Measurements from ENCODE around the gene UBL4A.

UBL4A gene

DNA sequence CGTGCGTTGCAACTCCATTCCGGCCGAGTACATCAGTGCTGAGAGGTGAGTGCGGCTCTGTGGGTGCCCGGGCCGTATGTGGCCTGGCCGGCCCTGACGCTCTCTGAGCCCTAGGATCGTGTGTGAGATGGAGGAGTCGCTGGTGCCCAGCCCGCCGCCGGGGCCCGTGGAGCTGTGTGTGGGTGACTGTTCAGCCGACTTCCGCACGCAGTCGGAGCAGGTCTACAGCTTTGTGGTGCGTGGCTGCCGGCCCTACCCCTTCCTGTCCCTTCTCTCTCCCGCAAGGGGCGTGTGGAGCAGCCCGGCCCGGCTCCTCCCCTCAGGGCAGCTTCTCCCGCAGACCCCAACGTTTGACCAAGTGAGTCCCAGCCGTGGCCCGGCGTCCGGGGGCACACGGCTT lies 20.4 kb downstream of the UBL4A start:
- in situ Hi-C loops (cut with HindIII; ENCODE audit: low sequenced_read_pairs): no loop called here

DNA sequence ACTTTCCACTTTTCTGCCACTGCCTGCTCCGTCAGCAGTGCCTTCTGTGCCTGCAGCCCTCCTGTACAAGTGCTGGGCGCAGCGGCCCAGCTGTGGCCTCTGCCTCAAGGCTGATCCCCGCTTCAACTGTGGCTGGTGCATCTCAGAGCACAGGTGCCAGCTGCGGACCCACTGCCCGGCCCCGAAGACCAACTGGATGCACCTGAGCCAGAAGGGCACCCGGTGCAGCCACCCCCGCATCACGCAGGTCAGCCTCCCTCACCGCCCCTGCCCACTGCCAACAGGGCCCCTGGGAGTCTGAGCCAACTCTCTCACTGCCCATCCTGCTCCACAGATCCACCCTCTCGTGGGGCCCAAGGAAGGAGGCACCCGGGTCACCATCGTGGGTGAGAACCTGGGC lies 20.8 kb downstream of the UBL4A start:
- in situ Hi-C loops (cut with HindIII; ENCODE audit: low sequenced_read_pairs): no loop called here

- in situ Hi-C loops (cut with HindIII; ENCODE audit: low sequenced_read_pairs): no loop called here
Measured at GRCh38 chrX:154464806-154465365, 21.5 kb downstream of the UBL4A start.

GRCh38 chrX:154463611-154464220 lies 22.7 kb downstream of the UBL4A start:
- in situ Hi-C loops (cut with HindIII; ENCODE audit: low sequenced_read_pairs): no loop called here

GRCh38 chrX:154462396-154462795 lies 24.0 kb downstream of the UBL4A start:
- in situ Hi-C loops (cut with HindIII; ENCODE audit: low sequenced_read_pairs): no loop called here

DNA sequence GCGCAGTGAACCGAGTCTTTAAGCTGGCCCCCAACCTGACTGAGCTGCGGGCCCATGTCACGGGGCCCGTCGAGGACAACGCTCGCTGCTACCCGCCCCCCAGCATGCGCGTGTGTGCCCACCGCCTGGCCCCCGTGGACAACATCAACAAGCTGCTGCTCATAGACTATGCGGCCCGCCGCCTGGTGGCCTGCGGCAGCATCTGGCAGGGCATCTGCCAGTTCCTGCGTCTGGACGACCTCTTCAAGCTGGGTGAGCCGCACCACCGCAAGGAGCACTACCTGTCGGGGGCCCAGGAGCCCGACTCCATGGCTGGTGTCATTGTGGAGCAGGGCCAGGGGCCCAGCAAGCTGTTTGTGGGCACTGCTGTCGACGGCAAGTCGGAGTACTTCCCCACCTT lies 26.1 kb downstream of the UBL4A start:
- in situ Hi-C loops (cut with HindIII; ENCODE audit: low sequenced_read_pairs): no loop called here

- in situ Hi-C loops (cut with HindIII; ENCODE audit: low sequenced_read_pairs): no loop called here
Measured at GRCh38 chrX:154459832-154460231, 26.6 kb downstream of the UBL4A start.

DNA sequence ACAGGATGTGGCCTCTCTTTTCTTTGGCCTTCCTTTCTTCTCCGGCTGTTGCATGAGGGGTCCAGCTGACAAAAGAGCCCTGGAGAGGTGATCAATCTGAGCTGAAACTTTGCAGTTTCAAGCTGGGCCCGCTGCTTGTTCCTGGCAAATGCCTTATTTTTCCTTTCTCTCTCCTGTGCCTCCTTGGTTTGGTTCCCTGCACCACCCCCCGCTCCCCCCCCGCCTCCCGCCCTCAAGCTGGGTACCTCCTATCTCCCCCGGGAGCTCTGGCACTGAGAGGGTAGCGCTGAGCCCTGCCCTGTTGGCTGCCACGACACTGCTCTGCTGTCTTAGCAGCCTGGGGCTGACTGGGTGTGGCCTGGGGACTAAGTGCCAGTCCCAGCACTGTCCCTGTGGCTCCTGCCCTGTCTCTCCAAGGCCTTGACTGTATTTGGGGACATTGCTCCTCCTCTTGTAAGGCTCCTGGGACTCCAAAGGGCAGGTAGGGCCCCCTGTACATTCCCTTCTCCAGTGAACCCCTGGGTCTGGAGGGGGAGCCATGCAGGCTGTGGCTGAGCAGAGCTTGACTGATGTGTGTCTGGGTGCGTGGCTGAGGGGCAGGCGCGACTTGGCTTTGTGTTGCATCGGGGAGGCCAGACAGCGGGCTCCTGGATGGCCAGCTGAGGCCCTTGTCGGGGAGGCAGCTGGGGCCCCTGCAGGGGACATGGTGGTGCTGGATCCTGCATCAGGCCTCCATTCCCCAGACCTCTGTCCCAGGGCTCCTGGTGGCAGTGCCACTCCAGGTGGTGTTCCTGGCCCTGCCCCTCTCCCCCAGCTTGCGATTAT lies 27.2 kb downstream of the UBL4A start:
- in situ Hi-C loops (cut with HindIII; ENCODE audit: low sequenced_read_pairs): no loop called here

GRCh38 chrX:154458116-154458953 lies 28.1 kb downstream of the UBL4A start, which contains the start of gene PLXNA3:
Gene PLXNA3 (plus strand): TSS chrX:154458281. CDS start chrX:154460184, 1,903 bp downstream.
- in situ Hi-C loops (cut with HindIII; ENCODE audit: low sequenced_read_pairs): no loop called here

DNA sequence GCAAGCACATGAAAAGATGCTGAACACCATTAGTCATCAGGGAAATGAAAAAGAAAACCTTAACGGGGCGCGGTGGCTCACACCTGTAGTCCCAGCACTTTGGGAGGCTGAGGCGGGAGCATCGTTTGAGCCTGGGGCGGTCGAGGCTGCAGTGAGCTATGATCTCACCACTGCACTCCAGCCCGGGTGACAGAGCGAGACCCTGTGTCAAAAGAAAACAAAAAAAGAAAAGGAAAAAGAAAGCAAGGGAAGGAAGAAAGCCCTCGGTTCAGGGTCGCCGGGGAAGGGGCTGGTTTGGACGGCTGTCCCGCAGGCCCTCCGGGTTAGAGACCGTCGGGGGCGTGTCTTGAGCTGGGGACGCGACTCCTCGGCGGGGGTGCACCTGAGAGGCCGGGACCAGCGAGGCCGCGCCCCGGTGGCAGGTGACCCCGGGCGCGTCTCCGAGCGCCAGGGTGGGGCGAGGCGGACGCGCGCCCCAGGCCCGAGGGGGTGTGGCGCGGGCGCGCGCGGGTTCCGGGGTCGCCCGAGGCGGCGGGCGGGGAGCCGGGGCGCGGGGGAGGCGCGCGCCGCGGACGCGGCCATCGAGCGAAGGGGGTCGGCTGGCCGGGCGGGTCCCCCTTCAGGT lies 28.8 kb downstream of the UBL4A start:
- in situ Hi-C loops (cut with HindIII; ENCODE audit: low sequenced_read_pairs): no loop called here

- in situ Hi-C loops (cut with HindIII; ENCODE audit: low sequenced_read_pairs): no loop called here
Measured at GRCh38 chrX:154452823-154453222, 33.6 kb downstream of the UBL4A start.

DNA sequence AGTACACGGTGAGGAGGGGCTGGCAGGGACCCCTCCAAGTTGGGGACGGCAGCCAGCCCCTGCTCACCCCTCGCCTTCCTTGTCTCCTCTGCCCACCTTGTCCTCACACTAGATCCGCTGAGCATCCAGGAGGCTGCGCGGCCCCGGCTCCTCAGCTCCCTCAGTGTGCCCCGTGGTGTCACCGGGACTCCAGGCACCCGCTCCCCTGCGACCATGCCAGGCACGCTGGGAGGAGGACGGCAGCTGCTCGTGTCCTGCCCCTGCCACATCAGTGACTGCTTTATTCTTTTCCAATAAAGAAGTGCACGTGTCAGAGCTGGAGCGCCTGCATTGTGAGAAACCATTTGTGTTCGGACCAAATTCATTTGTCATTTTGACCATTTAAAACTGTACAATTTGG lies 36.1 kb downstream of the UBL4A start:
- in situ Hi-C loops (cut with HindIII; ENCODE audit: low sequenced_read_pairs): no loop called here

DNA sequence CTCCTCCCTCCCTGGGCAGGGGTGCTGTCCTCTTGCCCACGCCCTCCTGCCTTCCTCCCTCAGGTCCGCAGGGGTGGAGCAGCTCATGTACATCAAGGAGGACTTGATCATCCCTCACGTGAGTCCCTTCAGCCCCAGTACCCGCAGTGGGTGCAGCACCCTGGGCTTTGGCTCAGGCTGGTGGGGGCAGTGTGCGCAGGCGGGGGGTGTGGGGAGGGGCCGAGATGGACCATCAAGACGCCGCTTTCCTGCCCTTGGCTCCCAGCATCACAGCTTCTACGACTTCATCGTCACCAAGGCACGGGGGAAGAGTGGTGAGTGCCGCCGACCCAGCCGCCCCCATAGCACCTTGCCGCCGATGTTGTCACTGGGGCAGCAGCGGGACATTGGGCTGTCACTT lies 36.8 kb downstream of the UBL4A start:
- in situ Hi-C loops (cut with HindIII; ENCODE audit: low sequenced_read_pairs): loop anchor here (10.0 kb wide), 1 partner anchor 55 kb away; no protein-coding TSS in a partner anchor

DNA sequence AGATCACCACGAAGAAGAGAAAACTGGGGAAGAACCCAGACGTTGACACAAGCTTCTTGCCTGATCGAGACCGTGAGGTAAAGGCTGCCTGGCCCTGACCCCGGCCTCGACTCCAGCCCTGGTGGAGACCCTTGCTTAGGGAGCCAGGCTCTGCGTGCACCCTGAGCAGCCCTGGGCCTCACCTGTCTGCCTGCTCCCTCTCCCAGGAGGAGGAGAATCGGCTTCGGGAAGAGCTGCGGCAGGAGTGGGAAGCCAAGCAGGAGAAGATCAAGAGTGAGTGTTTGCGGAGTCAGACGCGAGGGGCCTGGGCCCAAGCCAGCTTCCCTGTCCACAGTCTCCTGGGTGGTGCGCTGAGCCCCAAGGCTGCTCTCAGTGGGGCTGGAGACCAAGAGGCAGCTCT lies 37.9 kb downstream of the UBL4A start:
- in situ Hi-C loops (cut with HindIII; ENCODE audit: low sequenced_read_pairs): loop anchor here (10.0 kb wide), 1 partner anchor 56 kb away; no protein-coding TSS in a partner anchor

GRCh38 chrX:154446430-154446829 lies 40.0 kb downstream of the UBL4A start:
- in situ Hi-C loops (cut with HindIII; ENCODE audit: low sequenced_read_pairs): loop anchor here (10.0 kb wide), 1 partner anchor 58 kb away; no protein-coding TSS in a partner anchor

DNA sequence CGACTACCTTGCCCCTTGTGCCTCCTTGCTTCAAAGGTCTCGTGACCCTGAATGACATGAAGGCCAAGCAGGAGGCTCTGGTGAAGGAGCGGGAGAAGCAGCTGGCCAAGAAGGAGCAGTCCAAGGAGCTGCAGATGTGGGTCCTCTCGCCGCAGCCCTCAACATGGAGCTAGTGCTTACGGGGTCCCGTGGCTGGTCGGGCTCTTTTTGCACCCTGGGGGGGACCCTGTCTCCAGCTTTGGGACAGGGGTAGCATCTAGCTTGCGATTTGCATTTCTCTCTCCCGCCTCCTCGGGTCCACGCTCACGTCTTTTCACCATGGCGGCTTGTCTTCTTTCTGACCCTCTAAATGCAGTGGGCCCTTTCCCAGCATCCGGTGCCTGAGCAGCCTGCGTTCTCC lies 40.6 kb downstream of the UBL4A start:
- in situ Hi-C loops (cut with HindIII; ENCODE audit: low sequenced_read_pairs): loop anchor here (10.0 kb wide), 1 partner anchor 59 kb away; no protein-coding TSS in a partner anchor

DNA sequence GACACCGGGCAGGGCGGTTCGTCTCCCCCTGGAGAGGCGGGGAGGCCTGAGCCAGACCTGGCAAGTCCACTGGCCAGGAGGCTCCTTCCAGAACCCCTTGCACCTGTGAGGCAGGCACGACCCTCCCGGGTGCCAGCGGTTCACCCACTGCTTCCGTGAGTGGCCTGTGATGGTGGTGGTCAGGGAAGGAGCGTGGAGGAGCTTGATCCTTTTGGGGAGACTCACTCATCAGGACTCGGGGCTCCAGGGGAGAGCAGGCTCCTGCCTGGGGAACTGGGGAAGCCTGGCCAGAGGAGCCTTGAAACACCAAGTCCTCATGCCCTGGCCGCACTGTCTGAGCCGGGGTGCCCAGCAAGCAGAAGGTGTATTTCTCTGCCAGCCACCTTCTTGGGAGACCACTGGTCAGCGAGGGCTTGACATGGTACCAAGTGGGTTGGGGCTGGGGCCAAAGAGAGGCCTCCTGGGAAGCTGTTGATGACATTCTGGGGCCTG lies 41.6 kb downstream of the UBL4A start:
- in situ Hi-C loops (cut with HindIII; ENCODE audit: low sequenced_read_pairs): loop anchor here (10.0 kb wide), 1 partner anchor 60 kb away; no protein-coding TSS in a partner anchor

DNA sequence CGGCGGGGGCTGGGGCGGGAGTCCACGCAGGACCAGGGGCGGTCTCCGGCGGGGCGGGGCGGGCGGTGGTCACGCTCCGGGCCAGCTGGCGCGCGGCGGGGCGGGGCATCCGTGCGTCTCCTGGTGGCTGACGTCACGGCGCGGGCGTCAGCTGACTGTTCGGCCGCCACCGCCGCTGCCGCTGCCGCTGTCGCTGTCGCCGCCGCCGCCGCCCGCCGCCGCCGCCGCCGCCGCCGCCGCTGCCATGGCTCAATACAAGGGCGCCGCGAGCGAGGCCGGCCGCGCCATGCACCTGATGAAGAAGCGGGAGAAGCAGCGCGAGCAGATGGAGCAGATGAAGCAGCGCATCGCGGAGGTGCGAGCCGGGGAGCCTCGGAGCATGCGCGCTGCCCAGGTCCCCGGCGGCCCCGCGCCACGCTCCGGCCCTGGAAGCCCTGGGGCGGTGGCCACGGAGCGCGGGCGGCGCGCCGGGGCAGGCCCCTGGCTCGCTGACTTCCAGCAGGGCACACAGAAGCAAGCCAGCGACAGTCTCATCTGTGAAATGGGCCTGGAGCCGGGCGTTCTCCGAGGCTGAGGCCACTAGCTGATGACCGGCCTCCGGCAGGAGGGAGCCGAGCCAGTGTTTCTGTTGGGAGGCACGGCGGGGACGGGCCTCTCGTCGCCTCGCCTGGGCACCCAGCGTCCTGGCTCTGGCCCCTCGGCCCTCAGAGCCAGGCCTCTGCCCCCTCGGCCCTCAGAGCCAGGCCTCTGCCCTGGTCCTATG lies 42.2 kb downstream of the UBL4A start, which contains the start of gene FAM50A:
Gene FAM50A (plus strand): TSS at position 150 of the 763 bp plus-strand sequence. CDS start 95 bp downstream, at position 245.
- in situ Hi-C loops (cut with HindIII; ENCODE audit: low sequenced_read_pairs): loop anchor here (10.0 kb wide), 1 partner anchor 61 kb away; no protein-coding TSS in a partner anchor

- in situ Hi-C loops (cut with HindIII; ENCODE audit: low sequenced_read_pairs): loop anchor here (10.0 kb wide), 1 partner anchor 61 kb away; no protein-coding TSS in a partner anchor
Measured at GRCh38 chrX:154443479-154443910, 42.9 kb downstream of the UBL4A start.
